ENCODE measurements around the gene PDXK.

The PDXK gene

DNA sequence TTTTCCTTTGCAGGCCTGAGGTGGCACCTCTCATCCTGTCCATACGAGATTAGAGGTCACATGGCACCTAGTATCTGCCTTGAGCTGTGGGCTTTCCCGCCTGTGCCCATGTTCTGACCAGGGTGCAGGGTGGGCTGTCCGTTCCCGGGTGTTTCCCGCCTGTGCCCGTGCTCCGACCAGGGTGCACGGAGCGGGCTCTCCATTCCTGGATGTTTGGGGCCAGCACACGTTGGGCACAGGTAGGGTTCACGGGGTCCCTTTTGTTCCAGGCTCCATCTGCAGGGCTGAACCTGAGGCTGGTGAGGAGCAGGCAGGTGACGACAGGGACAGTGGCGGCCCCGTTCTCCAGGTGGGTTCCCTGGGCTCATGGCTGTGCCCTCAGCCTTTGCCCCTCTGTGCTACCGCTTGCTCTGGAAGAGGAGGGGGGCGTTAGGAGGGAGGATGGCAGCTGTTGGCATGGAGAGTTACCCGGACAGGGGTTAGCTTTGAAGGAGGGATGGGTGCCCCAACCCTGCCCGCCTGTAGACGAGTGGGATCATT lies 80.4 kb downstream of the PDXK start:
- Histone ChIP-seq H3K79me2 (ENCODE audit: control insufficient read depth, insufficient read depth, low read length, unreplicated experiment) (peaks cover 5% of the 10 kb centered on the region), H2AFZ (ENCODE audit: low read length, unreplicated experiment) (no peak overlapping the region), H3K36me3 (ENCODE audit: insufficient read depth, low read length) (no peaks in the 10 kb centered on the region), H3K4me1 (ENCODE audit: control insufficient read depth, insufficient read depth, low read length, unreplicated experiment) (no peaks in the 10 kb centered on the region), H3K27ac (ENCODE audit: low read depth, low read length) (no peak overlapping the region), H3K27me3 (ENCODE audit: insufficient read depth, low read length) (no peaks in the 10 kb centered on the region), H3K4me3 (ENCODE audit: low read depth, low read length) (no peak overlapping the region)

DNA sequence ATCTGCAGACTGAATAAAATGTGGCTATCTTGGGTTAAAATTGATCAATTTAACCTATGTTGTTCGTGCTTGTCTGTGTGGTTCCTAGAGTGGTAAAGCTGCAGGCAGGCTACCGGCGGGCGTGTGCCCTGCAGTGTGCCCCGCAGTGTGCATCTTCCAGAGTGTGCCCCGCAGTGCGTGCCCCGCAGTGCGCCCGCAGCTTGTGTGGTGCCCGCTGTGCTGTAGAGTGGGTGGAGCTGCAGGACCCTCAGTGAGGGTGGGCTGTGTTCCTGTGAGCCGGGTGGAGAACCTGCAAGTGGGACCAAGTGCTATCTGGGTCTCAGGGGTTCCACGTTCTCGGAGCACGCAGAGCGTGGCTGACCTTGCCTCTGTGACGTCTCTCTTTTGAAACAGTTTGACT lies 81.2 kb downstream of the PDXK start:
- no peaks in the 10 kb centered on the region for H3K4me1 ChIP-seq (ENCODE audit: control insufficient read depth, insufficient read depth, low read length, unreplicated experiment)
- H3K36me3 ChIP-seq (ENCODE audit: insufficient read depth, low read length) = no peaks in the 10 kb centered on the region
- no peaks in the 10 kb centered on the region for H3K79me2 ChIP-seq (ENCODE audit: control insufficient read depth, insufficient read depth, low read length, unreplicated experiment)
- no peak overlapping the region for H3K27ac ChIP-seq (ENCODE audit: low read depth, low read length)
- no peak overlapping the region for H2AFZ ChIP-seq (ENCODE audit: low read length, unreplicated experiment)
- no peaks in the 10 kb centered on the region for H3K27me3 ChIP-seq (ENCODE audit: insufficient read depth, low read length)
- no peak overlapping the region for H3K4me3 ChIP-seq (ENCODE audit: low read depth, low read length)

- H3K36me3 ChIP-seq (ENCODE audit: insufficient read depth, low read length) = no peaks in the 10 kb centered on the region
- H3K4me1 ChIP-seq (ENCODE audit: control insufficient read depth, insufficient read depth, low read length, unreplicated experiment) = no peaks in the 10 kb centered on the region
- no peaks in the 10 kb centered on the region for H3K27me3 ChIP-seq (ENCODE audit: insufficient read depth, low read length)
- H2AFZ ChIP-seq (ENCODE audit: low read length, unreplicated experiment) = no peak overlapping the region
- no peak overlapping the region for H3K27ac ChIP-seq (ENCODE audit: low read depth, low read length)
- no peak overlapping the region for H3K4me3 ChIP-seq (ENCODE audit: low read depth, low read length)
- no peaks in the 10 kb centered on the region for H3K79me2 ChIP-seq (ENCODE audit: control insufficient read depth, insufficient read depth, low read length, unreplicated experiment)
These were observed 81.6 kb downstream of the PDXK start for GRCh38 chr21:43800566-43800965.

- no peaks in the 10 kb centered on the region for H3K36me3 ChIP-seq (ENCODE audit: insufficient read depth, low read length)
- no peak overlapping the region for H3K4me3 ChIP-seq (ENCODE audit: low read depth, low read length)
- no peaks in the 10 kb centered on the region for H3K27me3 ChIP-seq (ENCODE audit: insufficient read depth, low read length)
- no peaks in the 10 kb centered on the region for H3K79me2 ChIP-seq (ENCODE audit: control insufficient read depth, insufficient read depth, low read length, unreplicated experiment)
- no peaks in the 10 kb centered on the region for H3K4me1 ChIP-seq (ENCODE audit: control insufficient read depth, insufficient read depth, low read length, unreplicated experiment)
- H3K27ac ChIP-seq (ENCODE audit: low read depth, low read length) = no peak overlapping the region
- H2AFZ ChIP-seq (ENCODE audit: low read length, unreplicated experiment) = no peak overlapping the region
These were observed 82.3 kb downstream of the PDXK start for GRCh38 chr21:43801006-43801783.

GRCh38 chr21:43802713-43803313 lies 83.9 kb downstream of the PDXK start:
- Histone ChIP-seq H3K36me3 (ENCODE audit: insufficient read depth, low read length) (no peaks in the 10 kb centered on the region), H3K4me3 (ENCODE audit: low read depth, low read length) (no peak overlapping the region), H3K27ac (ENCODE audit: low read depth, low read length) (no peak overlapping the region), H3K27me3 (ENCODE audit: insufficient read depth, low read length) (no peaks in the 10 kb centered on the region), H3K4me1 (ENCODE audit: control insufficient read depth, insufficient read depth, low read length, unreplicated experiment) (no peaks in the 10 kb centered on the region), H3K79me2 (ENCODE audit: control insufficient read depth, insufficient read depth, low read length, unreplicated experiment) (no peaks in the 10 kb centered on the region), H2AFZ (ENCODE audit: low read length, unreplicated experiment) (no peak overlapping the region)

DNA sequence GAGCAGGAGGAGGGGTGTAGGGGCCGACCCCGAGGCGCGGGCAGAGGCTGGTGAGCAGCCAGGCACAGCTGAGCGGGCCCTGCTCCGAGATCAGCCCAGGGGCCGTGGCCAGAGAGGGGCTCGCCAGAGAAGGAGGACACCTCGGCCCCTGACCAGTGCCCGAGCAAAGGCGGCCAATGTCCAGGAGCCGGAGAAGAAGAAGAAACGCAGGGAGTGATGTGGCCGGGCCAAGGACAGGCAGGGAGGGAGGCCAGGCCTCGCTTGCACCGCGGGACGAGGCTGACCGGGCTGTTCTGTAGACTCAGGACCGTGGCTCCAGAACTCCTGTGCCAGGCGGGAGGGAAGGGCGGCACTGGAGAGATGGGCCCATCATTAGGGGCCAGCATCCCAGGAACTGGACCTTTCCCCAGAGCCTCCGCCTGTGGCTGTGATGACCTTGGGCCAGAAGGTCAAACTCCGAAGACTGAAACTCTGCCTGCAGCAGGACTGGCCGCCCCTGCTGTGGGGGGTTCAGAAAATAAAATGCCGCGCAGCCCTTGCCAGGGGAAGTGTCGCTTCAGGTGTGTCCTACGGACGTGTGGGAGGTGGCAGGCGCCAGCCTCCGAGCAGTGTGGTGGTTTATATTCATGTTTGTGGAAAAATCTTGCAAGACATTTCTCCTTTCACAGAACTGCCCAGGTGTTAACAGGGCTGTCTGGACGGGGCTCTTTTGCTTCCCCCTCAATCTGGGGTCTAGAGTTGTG lies 84.8 kb downstream of the PDXK start:
- Histone ChIP-seq H3K27ac (ENCODE audit: low read depth, low read length) (no peak overlapping the region), H3K36me3 (ENCODE audit: insufficient read depth, low read length) (no peaks in the 10 kb centered on the region), H3K79me2 (ENCODE audit: control insufficient read depth, insufficient read depth, low read length, unreplicated experiment) (no peaks in the 10 kb centered on the region), H3K4me1 (ENCODE audit: control insufficient read depth, insufficient read depth, low read length, unreplicated experiment) (no peaks in the 10 kb centered on the region), H2AFZ (ENCODE audit: low read length, unreplicated experiment) (no peak overlapping the region), H3K27me3 (ENCODE audit: insufficient read depth, low read length) (no peaks in the 10 kb centered on the region), H3K4me3 (ENCODE audit: low read depth, low read length) (no peak overlapping the region)

DNA sequence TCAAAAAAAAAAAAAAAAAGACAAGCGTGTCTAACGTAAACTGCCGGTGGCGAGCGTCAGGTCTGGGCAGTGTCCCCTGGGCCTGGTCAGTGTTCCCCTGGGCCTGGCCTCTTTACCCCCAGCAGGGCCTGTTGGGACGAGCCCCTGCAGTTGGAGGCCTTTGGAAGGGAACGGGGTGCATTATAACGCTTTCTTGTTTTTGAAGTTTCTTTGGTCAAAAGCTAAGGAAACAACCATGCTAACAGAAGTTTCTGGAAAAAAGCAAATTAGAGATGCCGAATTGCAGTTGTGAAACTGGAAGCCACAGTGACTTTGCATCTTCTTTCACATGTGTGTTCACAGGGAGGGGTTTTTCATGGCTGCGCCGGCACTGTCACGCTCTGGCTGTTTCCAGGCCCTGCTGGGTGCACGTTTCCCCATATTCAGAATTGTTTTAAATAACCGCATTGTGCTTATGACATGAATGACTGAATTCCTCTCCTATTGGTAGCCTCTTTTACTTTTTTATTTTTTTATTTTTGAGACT lies 86.4 kb downstream of the PDXK start:
- Histone ChIP-seq H3K4me3 (ENCODE audit: low read depth, low read length) (no peak overlapping the region), H3K36me3 (ENCODE audit: insufficient read depth, low read length) (no peaks in the 10 kb centered on the region), H2AFZ (ENCODE audit: low read length, unreplicated experiment) (no peak overlapping the region)

GRCh38 chr21:43806017-43806710 lies 87.2 kb downstream of the PDXK start:
- no peak overlapping the region for H2AFZ ChIP-seq (ENCODE audit: low read length, unreplicated experiment)
- H3K27ac ChIP-seq (ENCODE audit: low read depth, low read length) = no peak overlapping the region
- no peaks in the 10 kb centered on the region for H3K4me1 ChIP-seq (ENCODE audit: control insufficient read depth, insufficient read depth, low read length, unreplicated experiment)
- no peaks in the 10 kb centered on the region for H3K36me3 ChIP-seq (ENCODE audit: insufficient read depth, low read length)
- H3K27me3 ChIP-seq (ENCODE audit: insufficient read depth, low read length) = no peaks in the 10 kb centered on the region
- H3K4me3 ChIP-seq (ENCODE audit: low read depth, low read length) = no peak overlapping the region
- H3K79me2 ChIP-seq (ENCODE audit: control insufficient read depth, insufficient read depth, low read length, unreplicated experiment) = no peaks in the 10 kb centered on the region

More for the DNA sequence above, 86.4 kb downstream of the PDXK start:
- no peaks in the 10 kb centered on the region for H3K27me3 ChIP-seq (ENCODE audit: insufficient read depth, low read length)
- H3K27ac ChIP-seq (ENCODE audit: low read depth, low read length) = no peak overlapping the region
- no peaks in the 10 kb centered on the region for H3K4me1 ChIP-seq (ENCODE audit: control insufficient read depth, insufficient read depth, low read length, unreplicated experiment)
- no peaks in the 10 kb centered on the region for H3K79me2 ChIP-seq (ENCODE audit: control insufficient read depth, insufficient read depth, low read length, unreplicated experiment)

DNA sequence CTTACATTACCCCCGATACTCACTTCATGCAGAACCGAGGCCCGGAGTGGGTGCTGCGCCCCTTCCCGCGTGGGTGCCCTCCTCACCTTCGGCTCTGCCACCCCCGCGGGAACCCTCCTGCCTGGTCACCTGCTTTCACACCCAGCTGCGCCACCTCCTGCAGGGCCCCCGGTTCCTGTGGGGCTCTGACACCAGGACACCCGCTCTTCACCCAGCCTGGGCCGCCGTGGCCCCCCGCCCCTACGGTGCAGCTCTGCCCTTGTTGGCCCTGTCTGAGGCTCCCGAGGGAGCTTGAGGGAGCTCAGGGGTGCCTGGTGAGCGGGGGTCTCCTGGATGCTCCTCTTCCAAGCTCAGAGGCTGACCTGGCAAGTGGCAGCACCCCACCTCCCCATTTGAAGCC lies 89.4 kb downstream of the PDXK start:
- no peak overlapping the region for H2AFZ ChIP-seq (ENCODE audit: low read length, unreplicated experiment)
- no peak overlapping the region for H3K4me3 ChIP-seq (ENCODE audit: low read depth, low read length)
- peaks cover 6% of the 10 kb centered on the region for H3K4me1 ChIP-seq (ENCODE audit: control insufficient read depth, insufficient read depth, low read length, unreplicated experiment)
- no peaks in the 10 kb centered on the region for H3K79me2 ChIP-seq (ENCODE audit: control insufficient read depth, insufficient read depth, low read length, unreplicated experiment)
- H3K27ac ChIP-seq (ENCODE audit: low read depth, low read length) = no peak overlapping the region
- H3K36me3 ChIP-seq (ENCODE audit: insufficient read depth, low read length) = no peaks in the 10 kb centered on the region
- H3K27me3 ChIP-seq (ENCODE audit: insufficient read depth, low read length) = no peaks in the 10 kb centered on the region

DNA sequence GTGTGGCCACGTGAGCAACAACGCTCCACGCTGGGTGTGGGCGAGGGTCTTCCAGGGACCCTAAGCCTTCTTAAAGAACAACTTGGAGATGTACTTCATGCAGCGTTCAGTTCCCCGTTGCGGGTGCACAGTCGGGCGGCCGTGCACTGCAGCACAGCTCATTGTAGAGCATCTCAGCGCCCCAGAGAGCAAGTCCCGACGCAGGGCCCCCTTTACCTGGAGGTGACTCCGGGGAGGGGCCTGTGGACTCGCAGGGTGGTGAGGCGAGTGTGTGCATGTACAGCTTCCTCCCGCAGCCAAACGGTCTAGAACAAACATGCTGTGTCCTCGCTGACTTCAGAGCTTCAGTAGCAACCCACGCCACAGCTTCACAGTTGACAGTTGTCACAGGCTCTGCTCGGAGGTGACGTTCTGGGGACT lies 89.9 kb downstream of the PDXK start:
- H3K4me1 ChIP-seq (ENCODE audit: control insufficient read depth, insufficient read depth, low read length, unreplicated experiment) = peaks cover 6% of the 10 kb centered on the region
- H3K36me3 ChIP-seq (ENCODE audit: insufficient read depth, low read length) = no peaks in the 10 kb centered on the region
- H3K27ac ChIP-seq (ENCODE audit: low read depth, low read length) = no peak overlapping the region
- H3K27me3 ChIP-seq (ENCODE audit: insufficient read depth, low read length) = no peaks in the 10 kb centered on the region
- H2AFZ ChIP-seq (ENCODE audit: low read length, unreplicated experiment) = no peak overlapping the region
- H3K79me2 ChIP-seq (ENCODE audit: control insufficient read depth, insufficient read depth, low read length, unreplicated experiment) = no peaks in the 10 kb centered on the region
- H3K4me3 ChIP-seq (ENCODE audit: low read depth, low read length) = no peak overlapping the region

All from ACC112 (cell line).